VCaP (cell line): Measurements from ENCODE around the gene TFAP2E.

Experiments used
- H3K27ac ChIP-seq: fragments of 450-650 bp; 2 replicates; pipeline ENCODE4 v1.5.1; 2017
- CTCF ChIP-seq: fragments of 450-650 bp; conservative IDR thresholded peaks from 2 replicates; pipeline ENCODE4 v1.5.1; 2017; ENCODE audit warnings: mild to moderate bottlenecking, moderate library complexity

TFAP2E gene

GRCh38 chr1:35553851-35554250, 19.3 kb upstream of the TFAP2E start:
- TF ChIP-seq CTCF, result no peak
- H3K27ac ChIP-seq, result peak overlapping the region; percentile 98

GRCh38 chr1:35554266-35555211, 18.6 kb upstream of the TFAP2E start:
- peak overlapping the region; percentile 98 for H3K27ac ChIP-seq
- no peak for TF ChIP-seq CTCF

- H3K27ac ChIP-seq, result peak overlapping the region; percentile 98
- TF ChIP-seq CTCF, result no peak
These were observed 17.9 kb upstream of the TFAP2E start for GRCh38 chr1:35555212-35555584.

- TF ChIP-seq CTCF, result no peak
- H3K27ac ChIP-seq, result peak overlapping the region; percentile 98
These were observed 17.3 kb upstream of the TFAP2E start for GRCh38 chr1:35555601-35556477.

- no peak for TF ChIP-seq CTCF
- H3K27ac ChIP-seq, result peak overlapping the region; percentile 98
These were observed 16.5 kb upstream of the TFAP2E start for GRCh38 chr1:35556484-35557117.

- H3K27ac ChIP-seq, result peak within 1 kb of the TSS; percentile 98
- no peak for TF ChIP-seq CTCF
These were observed 15.9 kb upstream of the TFAP2E start, which contains the start of gene KIAA0319L for GRCh38 chr1:35557118-35557610. TSS of gene KIAA0319L (minus strand) at chr1:35557403. CDS start at chr1:35554491, 2,912 bp downstream.
